GM12874 (cell line): ENCODE data around the gene LGR6.

Source experiments
- TF ChIP-seq, protein P1 (sequence below): IDR thresholded peaks from 2 replicates; pipeline ENCODE4 v1.5.1; 2011; ENCODE audit warnings: low read depth, mild to moderate bottlenecking, control low read depth, low read length, moderate library complexity; ENCODE audit not compliant: insufficient read depth

LGR6 gene

GRCh38 chr1:202247837-202248795 is 54.5 kb downstream of the LGR6 start:
- TF ChIP-seq, protein P1, sequence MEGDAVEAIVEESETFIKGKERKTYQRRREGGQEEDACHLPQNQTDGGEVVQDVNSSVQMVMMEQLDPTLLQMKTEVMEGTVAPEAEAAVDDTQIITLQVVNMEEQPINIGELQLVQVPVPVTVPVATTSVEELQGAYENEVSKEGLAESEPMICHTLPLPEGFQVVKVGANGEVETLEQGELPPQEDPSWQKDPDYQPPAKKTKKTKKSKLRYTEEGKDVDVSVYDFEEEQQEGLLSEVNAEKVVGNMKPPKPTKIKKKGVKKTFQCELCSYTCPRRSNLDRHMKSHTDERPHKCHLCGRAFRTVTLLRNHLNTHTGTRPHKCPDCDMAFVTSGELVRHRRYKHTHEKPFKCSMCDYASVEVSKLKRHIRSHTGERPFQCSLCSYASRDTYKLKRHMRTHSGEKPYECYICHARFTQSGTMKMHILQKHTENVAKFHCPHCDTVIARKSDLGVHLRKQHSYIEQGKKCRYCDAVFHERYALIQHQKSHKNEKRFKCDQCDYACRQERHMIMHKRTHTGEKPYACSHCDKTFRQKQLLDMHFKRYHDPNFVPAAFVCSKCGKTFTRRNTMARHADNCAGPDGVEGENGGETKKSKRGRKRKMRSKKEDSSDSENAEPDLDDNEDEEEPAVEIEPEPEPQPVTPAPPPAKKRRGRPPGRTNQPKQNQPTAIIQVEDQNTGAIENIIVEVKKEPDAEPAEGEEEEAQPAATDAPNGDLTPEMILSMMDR = no peak

DNA sequence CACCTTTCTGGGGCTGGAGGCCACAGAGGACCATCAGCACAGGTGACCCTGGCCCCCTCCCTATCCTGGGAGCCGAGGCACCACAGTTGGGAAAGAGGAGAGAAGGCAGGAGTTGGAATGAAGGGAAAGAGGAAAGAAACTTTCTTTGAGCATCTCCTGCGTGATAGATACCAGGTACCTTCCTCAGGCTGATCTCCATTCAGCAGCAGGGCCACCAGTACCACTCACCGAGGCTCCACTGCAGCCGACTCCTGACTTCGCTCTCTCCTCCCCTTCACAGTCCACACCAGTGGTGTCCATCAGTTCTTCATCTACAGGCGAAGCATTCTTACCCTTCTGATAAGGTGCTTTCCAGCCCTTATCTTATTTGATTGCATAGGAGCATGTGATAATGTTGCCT is 55.3 kb downstream of the LGR6 start:
- TF ChIP-seq, protein P1 = no peak

DNA sequence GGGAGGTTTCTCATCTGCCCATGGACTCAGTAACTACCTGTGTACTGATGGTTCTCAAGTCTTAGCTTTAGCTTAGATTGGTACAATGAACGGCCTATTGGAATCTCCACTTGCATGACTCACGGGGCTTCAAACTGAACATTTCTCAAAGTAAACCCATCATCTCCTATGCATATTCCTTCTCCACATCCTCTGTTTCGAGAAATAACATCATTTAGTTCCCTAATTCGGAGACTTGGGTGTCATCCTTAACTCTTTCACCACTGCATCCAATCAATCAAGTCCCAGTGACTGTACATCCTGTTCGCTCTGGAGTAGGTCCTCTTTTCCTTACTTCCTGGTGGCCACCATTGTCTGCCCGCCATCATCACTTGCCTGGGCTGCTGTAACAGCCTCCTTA is 55.8 kb downstream of the LGR6 start:
- TF ChIP-seq, protein P1 = no peak

DNA sequence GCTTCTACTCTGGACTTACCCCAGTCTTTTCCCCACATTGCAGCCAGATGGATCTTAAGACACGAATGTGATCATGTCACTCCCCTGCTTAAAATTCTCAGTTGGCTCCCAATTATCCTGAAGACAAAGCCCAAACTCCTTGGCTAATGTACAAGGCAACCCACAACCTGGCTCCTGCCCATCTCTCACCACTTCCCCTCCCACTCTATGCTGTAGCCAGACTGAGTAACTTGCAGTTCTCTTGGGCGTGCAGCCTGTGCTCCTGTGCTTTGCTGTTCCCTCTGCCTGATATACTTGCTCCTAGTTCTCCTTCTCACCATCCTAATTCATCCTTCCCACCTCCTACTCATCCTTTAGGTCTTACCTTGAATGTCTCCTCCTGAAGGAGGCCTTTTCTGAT is 56.2 kb downstream of the LGR6 start:
- TF ChIP-seq, protein P1 = no peak

DNA sequence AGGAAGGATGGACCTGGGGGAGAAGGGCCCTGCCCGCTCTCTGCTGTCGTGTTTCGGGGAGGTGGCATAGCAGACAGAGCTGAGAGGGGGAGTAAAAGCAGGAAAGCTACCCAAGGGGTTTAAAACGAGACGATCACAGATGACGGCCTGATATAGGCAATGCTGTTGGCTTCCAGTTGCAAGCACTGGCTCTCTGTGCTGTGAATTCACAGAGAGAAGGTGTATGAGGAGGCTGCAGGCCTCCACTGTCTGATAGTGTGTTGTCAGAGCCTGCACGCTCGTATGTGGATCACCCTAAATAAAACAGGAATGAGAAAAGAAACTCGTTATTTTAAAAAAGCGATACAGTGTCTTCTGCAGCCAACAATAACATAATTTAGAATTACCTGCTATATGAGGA is 57.4 kb downstream of the LGR6 start:
- TF ChIP-seq, protein P1 = no peak

- TF ChIP-seq, protein P1 = no peak
Observed at GRCh38 chr1:202251424-202252256, 58.0 kb downstream of the LGR6 start.

DNA sequence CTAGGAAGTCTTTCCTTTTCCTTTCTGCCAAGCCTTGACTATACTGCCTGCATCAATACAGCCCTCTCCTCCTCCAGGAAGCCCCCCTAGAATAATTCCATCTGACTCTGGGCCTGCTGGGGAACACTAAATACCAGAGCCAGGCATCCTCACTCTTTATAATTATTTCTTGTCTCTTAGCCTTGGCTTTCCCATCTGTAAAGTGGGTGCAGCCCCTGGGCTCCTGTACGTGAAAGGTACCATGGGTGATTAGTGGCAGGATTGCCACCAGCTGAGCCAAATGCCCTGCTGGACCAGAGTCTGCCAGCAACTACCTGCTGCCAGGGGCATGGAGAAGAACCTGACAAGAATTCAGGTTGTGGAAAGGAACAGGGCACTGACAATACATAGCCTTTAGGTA is 58.7 kb downstream of the LGR6 start:
- TF ChIP-seq, protein P1 = no peak
